ENCODE measurements around the gene DOCK6.

Gene DOCK6

DNA sequence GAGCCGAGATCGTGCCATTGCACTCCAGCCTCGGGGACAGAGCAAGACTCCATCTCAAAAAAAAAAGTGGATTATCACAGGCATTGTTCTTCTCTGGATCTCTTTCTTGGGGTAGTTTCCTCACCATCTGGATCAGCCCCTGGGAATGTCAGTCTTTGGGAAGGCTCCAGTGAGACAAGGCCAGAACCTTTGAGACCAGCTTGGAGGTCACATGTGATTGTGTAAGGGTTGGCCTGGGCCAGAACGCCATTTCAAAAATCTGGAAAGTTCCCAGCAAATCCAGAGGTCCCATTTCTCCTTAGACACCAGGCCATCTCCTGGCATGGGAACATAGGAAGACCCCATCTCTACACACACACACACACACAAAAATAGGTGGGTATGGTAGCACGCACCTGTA lies 37.2 kb downstream of the DOCK6 start:
- no peak for DNase-seq (ENCODE audit: low read depth in 1 of 2, low spot score in 1 of 2)

DNA sequence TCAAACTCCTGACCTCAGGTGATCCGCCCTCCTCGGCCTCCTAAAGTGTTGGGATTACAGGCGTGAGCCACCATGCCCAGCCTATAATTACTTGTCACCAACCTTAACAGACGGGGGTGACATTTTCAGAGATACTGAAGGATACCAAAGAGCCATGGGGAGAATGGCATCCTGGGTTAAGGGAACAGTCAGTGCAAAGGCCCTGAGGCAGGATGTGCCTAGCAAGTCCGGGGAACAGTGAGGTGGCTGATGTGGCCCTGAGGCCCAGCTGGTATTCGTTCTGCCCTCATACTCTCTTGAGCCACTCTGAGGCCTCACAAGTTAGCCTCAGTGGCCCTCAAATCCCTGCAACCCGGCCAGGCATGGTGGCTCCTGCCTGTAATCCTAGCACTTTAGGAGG lies 37.9 kb downstream of the DOCK6 start:
- DNase-seq (ENCODE audit: low read depth in 1 of 2, low spot score in 1 of 2), result no peak

DNA sequence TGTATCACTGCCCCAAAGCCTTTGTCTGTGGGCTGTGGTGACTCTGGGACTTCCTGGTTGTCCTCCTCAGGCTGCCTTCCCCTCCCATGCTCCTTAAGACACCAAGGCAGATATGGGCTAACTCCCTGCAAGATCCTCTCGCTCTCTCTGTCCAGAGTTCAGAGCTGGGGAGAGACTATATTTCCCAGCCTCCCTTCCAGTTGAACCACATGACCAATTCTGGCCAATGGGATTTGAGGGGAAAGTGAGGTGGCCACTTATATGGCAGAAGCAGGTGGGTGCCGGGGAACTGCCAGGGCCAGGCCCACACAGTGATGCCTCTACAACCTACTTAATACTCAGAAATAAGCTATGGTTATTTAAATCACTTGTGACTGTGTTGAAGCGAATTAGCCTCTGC lies 39.1 kb downstream of the DOCK6 start:
- no peak for DNase-seq (ENCODE audit: low read depth in 1 of 2, low spot score in 1 of 2)

- DNase-seq (ENCODE audit: low read depth in 1 of 2, low spot score in 1 of 2), result no peak
These were observed 41.2 kb downstream of the DOCK6 start for GRCh38 chr19:11221082-11221598.

GRCh38 chr19:11214387-11214786 lies 47.9 kb downstream of the DOCK6 start:
- DNase-seq (ENCODE audit: low read depth in 1 of 2, low spot score in 1 of 2), result no peak

DNA sequence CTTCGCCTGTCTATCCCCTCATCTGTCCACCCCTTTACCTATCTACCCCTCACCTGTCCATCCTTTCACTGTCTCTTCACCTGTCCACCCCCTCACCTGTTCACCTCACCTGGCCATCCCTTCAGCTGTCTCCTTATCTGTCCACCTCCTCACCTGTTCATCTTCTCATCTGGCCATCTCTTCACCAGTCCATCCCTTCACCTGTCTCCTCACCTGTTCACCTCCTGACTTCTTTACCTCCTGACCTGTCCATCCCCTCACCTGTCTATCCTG lies 51.7 kb downstream of the DOCK6 start:
- DNase-seq (ENCODE audit: low read depth in 1 of 2, low spot score in 1 of 2), result no peak

DNA sequence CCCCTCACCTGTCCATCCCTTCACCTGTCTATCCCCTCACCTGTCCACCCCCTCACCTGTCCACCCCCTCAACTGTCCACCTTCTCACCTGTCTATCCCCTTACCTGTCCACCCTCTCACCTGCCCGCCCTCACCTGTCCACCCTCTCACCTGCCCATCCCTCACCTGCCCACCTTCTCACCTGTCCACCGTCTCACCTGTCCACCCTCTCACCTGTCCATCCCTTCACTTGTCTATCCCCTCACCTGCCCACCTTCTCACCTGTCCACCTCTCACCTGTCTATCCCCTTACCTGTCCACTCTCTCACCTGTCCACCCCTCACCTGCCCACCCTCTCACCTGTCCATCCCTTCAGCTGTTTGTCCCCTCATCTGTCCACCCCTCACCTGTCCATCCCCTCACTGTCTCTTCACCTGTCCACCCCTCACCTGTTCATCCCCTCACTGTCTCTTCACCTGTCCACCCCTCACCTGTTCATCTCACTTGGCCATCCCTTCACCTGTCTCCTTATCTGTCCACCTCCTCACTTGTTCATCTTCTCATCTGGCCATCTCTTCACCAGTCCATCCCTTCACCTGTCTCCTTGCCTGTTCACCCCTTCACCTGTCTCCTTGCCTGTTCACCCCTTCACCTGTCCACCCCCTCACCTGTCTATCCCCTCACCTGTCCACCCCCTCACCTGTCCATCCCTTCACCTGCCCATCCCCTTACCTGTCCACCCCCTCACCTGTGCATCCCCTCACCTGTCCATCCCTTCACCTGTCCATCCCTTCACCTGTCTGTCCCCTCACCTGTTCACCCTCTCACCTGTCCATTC lies 52.3 kb downstream of the DOCK6 start:
- DNase-seq (ENCODE audit: low read depth in 1 of 2, low spot score in 1 of 2), result no peak

- no peak for DNase-seq (ENCODE audit: low read depth in 1 of 2, low spot score in 1 of 2)
These were observed 53.5 kb downstream of the DOCK6 start for GRCh38 chr19:11208561-11209471.

- no peak for DNase-seq (ENCODE audit: low read depth in 1 of 2, low spot score in 1 of 2)
These were observed 56.3 kb downstream of the DOCK6 start for GRCh38 chr19:11205939-11206570.

- no peak for DNase-seq (ENCODE audit: low read depth in 1 of 2, low spot score in 1 of 2)
These were observed 57.4 kb downstream of the DOCK6 start for GRCh38 chr19:11204943-11205349.

DNA sequence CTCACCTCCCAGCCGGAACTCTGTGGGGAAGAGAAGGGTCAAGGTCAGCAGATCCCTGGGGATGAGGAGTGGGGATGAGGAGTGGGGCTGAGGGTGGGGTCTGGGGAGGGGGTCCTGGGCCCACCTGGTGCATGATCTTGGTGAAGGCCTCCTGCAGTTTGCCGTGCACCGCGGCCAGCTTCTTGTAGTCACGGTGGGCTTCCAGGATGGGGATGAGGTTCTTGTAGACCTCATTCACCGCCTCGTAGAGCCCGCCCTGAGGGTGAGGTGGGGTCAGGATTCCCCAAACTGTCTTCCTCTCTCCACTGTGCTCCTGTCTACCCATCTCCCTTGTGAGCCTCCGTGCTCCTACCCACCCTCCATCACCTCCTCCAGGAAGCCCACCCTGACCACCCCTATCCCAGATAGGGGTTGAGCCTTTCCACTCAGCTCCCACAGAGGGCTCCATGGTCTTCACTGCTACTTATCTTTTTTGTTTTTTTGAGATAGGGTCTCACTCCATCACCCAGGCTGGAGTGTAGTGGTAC lies 58.2 kb downstream of the DOCK6 start:
- DNase-seq (ENCODE audit: low read depth in 1 of 2, low spot score in 1 of 2), result no peak

GRCh38 chr19:11203194-11204075 lies 58.9 kb downstream of the DOCK6 start:
- DNase-seq (ENCODE audit: low read depth in 1 of 2, low spot score in 1 of 2), result peak in 1 of 2 donors; percentile 9

GRCh38 chr19:11202488-11203193 lies 59.7 kb downstream of the DOCK6 start:
- no peak for DNase-seq (ENCODE audit: low read depth in 1 of 2, low spot score in 1 of 2)

- no peak for DNase-seq (ENCODE audit: low read depth in 1 of 2, low spot score in 1 of 2)
These were observed 60.5 kb downstream of the DOCK6 start for GRCh38 chr19:11201791-11202190.

- DNase-seq (ENCODE audit: low read depth in 1 of 2, low spot score in 1 of 2), result no peak
These were observed 61.4 kb downstream of the DOCK6 start for GRCh38 chr19:11200931-11201330.

GRCh38 chr19:11200015-11200574 lies 62.2 kb downstream of the DOCK6 start:
- no peak for DNase-seq (ENCODE audit: low read depth in 1 of 2, low spot score in 1 of 2)

DNA sequence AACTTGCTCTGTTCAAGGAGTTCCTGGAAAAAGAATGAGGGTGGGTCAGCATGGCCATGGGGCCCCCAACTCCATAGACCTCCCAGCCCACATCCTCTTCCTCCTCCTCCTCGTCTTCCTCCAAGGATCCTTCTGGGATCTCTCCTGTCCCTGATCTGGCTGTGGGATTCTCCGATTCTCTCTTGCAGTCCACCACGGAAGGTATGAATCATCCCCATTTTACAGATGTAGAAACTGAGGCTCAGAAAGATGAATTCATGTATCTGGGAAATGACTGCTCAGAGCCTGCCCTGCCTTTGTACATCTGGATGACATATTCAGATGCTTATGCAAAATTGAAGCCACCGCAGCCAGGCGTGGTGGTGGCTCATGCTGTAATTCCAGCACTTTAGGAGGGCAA lies 62.8 kb downstream of the DOCK6 start:
- DNase-seq (ENCODE audit: low read depth in 1 of 2, low spot score in 1 of 2), result no peak

- no peak for DNase-seq (ENCODE audit: low read depth in 1 of 2, low spot score in 1 of 2)
These were observed 63.4 kb downstream of the DOCK6 start for GRCh38 chr19:11198769-11199424.

DNA sequence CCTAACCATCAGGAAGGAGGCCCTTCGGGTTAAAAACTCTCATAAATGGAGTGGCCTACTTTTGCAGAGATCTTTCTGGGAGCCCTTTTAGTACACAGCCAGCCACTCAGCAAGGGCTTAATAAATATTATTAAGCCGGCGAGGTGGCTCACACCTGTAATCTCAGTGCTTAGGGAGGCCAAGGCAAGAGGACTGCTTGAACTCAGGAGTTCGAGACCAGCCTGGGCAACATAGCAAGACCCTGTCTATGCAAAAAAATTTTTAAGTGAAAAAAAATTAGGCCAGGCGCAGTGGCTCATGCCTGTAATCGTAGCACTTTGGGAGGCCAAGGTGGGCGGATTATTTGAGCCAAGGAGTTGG lies 64.2 kb downstream of the DOCK6 start:
- DNase-seq (ENCODE audit: low read depth in 1 of 2, low spot score in 1 of 2), result no peak
